ENCODE measurements around the gene AGL.
"Not testable (repeated sequence)": the region's sequence is repeated elsewhere in the genome, so short reads cannot be mapped to it uniquely, and the experiment has no call there.

Gene AGL

GRCh38 chr1:99825098-99825497, 25.1 kb upstream of the AGL start:
- no peak overlapping the region for H3K27ac ChIP-seq (ENCODE audit: low read depth, low read length)
- H2AFZ ChIP-seq (ENCODE audit: low read length, unreplicated experiment) = no peak overlapping the region
- H3K36me3 ChIP-seq (ENCODE audit: insufficient read depth, low read length) = no peaks in the 10 kb centered on the region
- no peak overlapping the region for H3K4me3 ChIP-seq (ENCODE audit: low read depth, low read length)
- no peaks in the 10 kb centered on the region for H3K27me3 ChIP-seq (ENCODE audit: insufficient read depth, low read length)
- H3K79me2 ChIP-seq (ENCODE audit: control insufficient read depth, insufficient read depth, low read length, unreplicated experiment) = no peaks in the 10 kb centered on the region
- no peaks in the 10 kb centered on the region for H3K4me1 ChIP-seq (ENCODE audit: control insufficient read depth, insufficient read depth, low read length, unreplicated experiment)

- H3K79me2 ChIP-seq (ENCODE audit: control insufficient read depth, insufficient read depth, low read length, unreplicated experiment) = no peaks in the 10 kb centered on the region
- no peaks in the 10 kb centered on the region for H3K27me3 ChIP-seq (ENCODE audit: insufficient read depth, low read length)
- H3K4me3 ChIP-seq (ENCODE audit: low read depth, low read length) = no peak overlapping the region
Observed at GRCh38 chr1:99825702-99826101, 24.5 kb upstream of the AGL start.

GRCh38 chr1:99827970-99828369, 22.2 kb upstream of the AGL start:
- Histone ChIP-seq H3K27me3 (ENCODE audit: insufficient read depth, low read length) (no peaks in the 10 kb centered on the region), H3K79me2 (ENCODE audit: control insufficient read depth, insufficient read depth, low read length, unreplicated experiment) (no peaks in the 10 kb centered on the region), H3K36me3 (ENCODE audit: insufficient read depth, low read length) (no peaks in the 10 kb centered on the region), H3K4me3 (ENCODE audit: low read depth, low read length) (no peak overlapping the region), H3K27ac (ENCODE audit: low read depth, low read length) (no peak overlapping the region), H3K4me1 (ENCODE audit: control insufficient read depth, insufficient read depth, low read length, unreplicated experiment) (no peaks in the 10 kb centered on the region), H2AFZ (ENCODE audit: low read length, unreplicated experiment) (no peak overlapping the region)

More at GRCh38 chr1:99825702-99826101, 24.5 kb upstream of the AGL start:
- Histone ChIP-seq H2AFZ (ENCODE audit: low read length, unreplicated experiment) (no peak overlapping the region), H3K36me3 (ENCODE audit: insufficient read depth, low read length) (no peaks in the 10 kb centered on the region), H3K27ac (ENCODE audit: low read depth, low read length) (no peak overlapping the region), H3K4me1 (ENCODE audit: control insufficient read depth, insufficient read depth, low read length, unreplicated experiment) (no peaks in the 10 kb centered on the region)

- Histone ChIP-seq H3K27me3 (ENCODE audit: insufficient read depth, low read length) (no peaks in the 10 kb centered on the region), H3K27ac (ENCODE audit: low read depth, low read length) (no peak overlapping the region), H3K79me2 (ENCODE audit: control insufficient read depth, insufficient read depth, low read length, unreplicated experiment) (no peaks in the 10 kb centered on the region), H3K4me3 (ENCODE audit: low read depth, low read length) (no peak overlapping the region), H3K4me1 (ENCODE audit: control insufficient read depth, insufficient read depth, low read length, unreplicated experiment) (no peaks in the 10 kb centered on the region), H2AFZ (ENCODE audit: low read length, unreplicated experiment) (no peak overlapping the region), H3K36me3 (ENCODE audit: insufficient read depth, low read length) (no peaks in the 10 kb centered on the region)
Observed at GRCh38 chr1:99829269-99829668, 20.9 kb upstream of the AGL start.

GRCh38 chr1:99833911-99834310, 16.2 kb upstream of the AGL start:
- not testable (repeated sequence) for H3K4me1 ChIP-seq (ENCODE audit: control insufficient read depth, insufficient read depth, low read length, unreplicated experiment); H2AFZ ChIP-seq (ENCODE audit: low read length, unreplicated experiment); H3K27ac ChIP-seq (ENCODE audit: low read depth, low read length); H3K4me3 ChIP-seq (ENCODE audit: low read depth, low read length); H3K79me2 ChIP-seq (ENCODE audit: control insufficient read depth, insufficient read depth, low read length, unreplicated experiment); H3K36me3 ChIP-seq (ENCODE audit: insufficient read depth, low read length); H3K27me3 ChIP-seq (ENCODE audit: insufficient read depth, low read length)

GRCh38 chr1:99836171-99837103, 13.7 kb upstream of the AGL start:
- not testable (repeated sequence) for H2AFZ ChIP-seq (ENCODE audit: low read length, unreplicated experiment); H3K36me3 ChIP-seq (ENCODE audit: insufficient read depth, low read length); H3K4me1 ChIP-seq (ENCODE audit: control insufficient read depth, insufficient read depth, low read length, unreplicated experiment); H3K4me3 ChIP-seq (ENCODE audit: low read depth, low read length); H3K27me3 ChIP-seq (ENCODE audit: insufficient read depth, low read length); H3K27ac ChIP-seq (ENCODE audit: low read depth, low read length); H3K79me2 ChIP-seq (ENCODE audit: control insufficient read depth, insufficient read depth, low read length, unreplicated experiment)

GRCh38 chr1:99840353-99840752, 9.8 kb upstream of the AGL start:
- H3K4me1 ChIP-seq (ENCODE audit: control insufficient read depth, insufficient read depth, low read length, unreplicated experiment); H3K27me3 ChIP-seq (ENCODE audit: insufficient read depth, low read length); H3K79me2 ChIP-seq (ENCODE audit: control insufficient read depth, insufficient read depth, low read length, unreplicated experiment); H3K27ac ChIP-seq (ENCODE audit: low read depth, low read length); H3K36me3 ChIP-seq (ENCODE audit: insufficient read depth, low read length); H3K4me3 ChIP-seq (ENCODE audit: low read depth, low read length); H2AFZ ChIP-seq (ENCODE audit: low read length, unreplicated experiment): not testable (repeated sequence)

GRCh38 chr1:99843760-99844159, 6.4 kb upstream of the AGL start:
- Histone ChIP-seq H3K4me3 (ENCODE audit: low read depth, low read length) (no peak overlapping the region), H3K36me3 (ENCODE audit: insufficient read depth, low read length) (no peaks in the 10 kb centered on the region), H3K4me1 (ENCODE audit: control insufficient read depth, insufficient read depth, low read length, unreplicated experiment) (no peaks in the 10 kb centered on the region), H3K79me2 (ENCODE audit: control insufficient read depth, insufficient read depth, low read length, unreplicated experiment) (no peaks in the 10 kb centered on the region), H3K27me3 (ENCODE audit: insufficient read depth, low read length) (no peaks in the 10 kb centered on the region), H2AFZ (ENCODE audit: low read length, unreplicated experiment) (no peak overlapping the region), H3K27ac (ENCODE audit: low read depth, low read length) (no peak overlapping the region)

GRCh38 chr1:99845201-99845600, 5.0 kb upstream of the AGL start:
- H3K36me3 ChIP-seq (ENCODE audit: insufficient read depth, low read length); H3K79me2 ChIP-seq (ENCODE audit: control insufficient read depth, insufficient read depth, low read length, unreplicated experiment); H3K4me3 ChIP-seq (ENCODE audit: low read depth, low read length); H2AFZ ChIP-seq (ENCODE audit: low read length, unreplicated experiment); H3K27ac ChIP-seq (ENCODE audit: low read depth, low read length); H3K4me1 ChIP-seq (ENCODE audit: control insufficient read depth, insufficient read depth, low read length, unreplicated experiment); H3K27me3 ChIP-seq (ENCODE audit: insufficient read depth, low read length): not testable (repeated sequence)

GRCh38 chr1:99849413-99849743, 783 bp upstream of the AGL start:
- Histone ChIP-seq H2AFZ (ENCODE audit: low read length, unreplicated experiment) (peak overlapping the region; percentile 71), H3K4me1 (ENCODE audit: control insufficient read depth, insufficient read depth, low read length, unreplicated experiment) (peaks cover 13% of the 10 kb centered on the region), H3K36me3 (ENCODE audit: insufficient read depth, low read length) (no peaks in the 10 kb centered on the region), H3K27me3 (ENCODE audit: insufficient read depth, low read length) (no peaks in the 10 kb centered on the region), H3K27ac (ENCODE audit: low read depth, low read length) (no peak overlapping the region), H3K4me3 (ENCODE audit: low read depth, low read length) (peak overlapping the region; percentile 89), H3K79me2 (ENCODE audit: control insufficient read depth, insufficient read depth, low read length, unreplicated experiment) (no peaks in the 10 kb centered on the region)

- Histone ChIP-seq H2AFZ (ENCODE audit: low read length, unreplicated experiment) (peak overlapping the region; percentile 93), H3K27me3 (ENCODE audit: insufficient read depth, low read length) (no peaks in the 10 kb centered on the region), H3K27ac (ENCODE audit: low read depth, low read length) (no peak overlapping the region), H3K4me1 (ENCODE audit: control insufficient read depth, insufficient read depth, low read length, unreplicated experiment) (peaks cover 13% of the 10 kb centered on the region), H3K79me2 (ENCODE audit: control insufficient read depth, insufficient read depth, low read length, unreplicated experiment) (no peaks in the 10 kb centered on the region), H3K4me3 (ENCODE audit: low read depth, low read length) (peak overlapping the region; percentile 89), H3K36me3 (ENCODE audit: insufficient read depth, low read length) (no peaks in the 10 kb centered on the region)
Observed at GRCh38 chr1:99850459-99851291, 514 bp downstream of the AGL start.

All from ACC112 (cell line).